OCI-LY1 (cell line): ENCODE results near the gene SEPTIN5.

ENCODE experiments used
- H2AFZ ChIP-seq: fragments of 200-600 bp; sonication (generic), shearing (Covaris generic); 2 replicates; pipeline ENCODE4 v1.6.0; 2014; ENCODE audit warnings: antibody characterized with exemption, mild to moderate bottlenecking, low read length
- H3F3A ChIP-seq: fragments of 200-600 bp; sonication (generic), shearing (Covaris generic); 2 replicates; pipeline ENCODE4 v1.6.0; 2014; ENCODE audit warnings: mild to moderate bottlenecking, antibody characterized with exemption, low read length, moderate library complexity; ENCODE audit not compliant: insufficient read depth
- H3K27ac ChIP-seq: fragments of 200-600 bp; sonication (generic); 2 replicates; pipeline ENCODE4 v1.5.1; 2014; ENCODE audit warnings: low read length, mixed run types, mild to moderate bottlenecking, low read depth; ENCODE audit not compliant: poor library complexity, severe bottlenecking
- H3K27me3 ChIP-seq: fragments of 200-600 bp; sonication (generic); 2 replicates; pipeline ENCODE4 v1.6.0; 2014; ENCODE audit warnings: antibody characterized with exemption, mild to moderate bottlenecking, low read length, moderate library complexity; ENCODE audit not compliant: insufficient read depth
- H3K36me3 ChIP-seq: fragments of 200-600 bp; sonication (generic); 2 replicates; pipeline ENCODE4 v1.6.1; 2014; ENCODE audit warnings: mild to moderate bottlenecking, antibody characterized with exemption, low read length, moderate library complexity, mixed read lengths; ENCODE audit not compliant: insufficient read depth
- H3K4me1 ChIP-seq: fragments of 200-600 bp; sonication (generic); 2 replicates; pipeline ENCODE4 v1.5.1; 2014; ENCODE audit warnings: mild to moderate bottlenecking, low read length, moderate library complexity; ENCODE audit not compliant: insufficient read depth, severe bottlenecking
- H3K4me2 ChIP-seq: fragments of 200-600 bp; sonication (generic), shearing (Covaris generic); 2 replicates; pipeline ENCODE4 v1.6.1; 2014; ENCODE audit warnings: low read length
- H3K4me3 ChIP-seq: fragments of 200-600 bp; sonication (generic); 2 replicates; pipeline ENCODE4 v1.5.1; 2014; ENCODE audit warnings: low read length, low read depth, mild to moderate bottlenecking, mixed read lengths; ENCODE audit not compliant: poor library complexity, severe bottlenecking
- H3K79me2 ChIP-seq: fragments of 200-600 bp; shearing (Covaris generic); 2 replicates; pipeline ENCODE4 v1.6.1; 2016; ENCODE audit warnings: mixed run types, low read length, mixed read lengths; ENCODE audit not compliant: insufficient read depth
- H3K9ac ChIP-seq: fragments of 200-600 bp; sonication (generic), shearing (Covaris generic); 2 replicates; pipeline ENCODE4 v1.6.1; 2014; ENCODE audit warnings: mild to moderate bottlenecking, low read length, mixed read lengths
- H3K9me2 ChIP-seq: fragments of 200-600 bp; sonication (generic), shearing (Covaris generic); 2 replicates; pipeline ENCODE4 v1.6.1; 2014; ENCODE audit warnings: low read depth, mild to moderate bottlenecking, low read length, mixed read lengths
- H3K9me3 ChIP-seq: fragments of 200-600 bp; shearing (Covaris generic); 2 replicates; pipeline ENCODE4 v1.6.1; 2014; ENCODE audit warnings: low read length, mixed read lengths
- H4K20me1 ChIP-seq: fragments of 200-600 bp; sonication (generic), shearing (Covaris generic); 2 replicates; pipeline ENCODE4 v1.6.0; 2016; ENCODE audit warnings: mild to moderate bottlenecking, low read length; ENCODE audit not compliant: insufficient read depth
- EZH2 ChIP-seq: fragments of 200-600 bp; sonication (generic), shearing (Covaris generic); IDR thresholded peaks from 2 replicates; pipeline ENCODE4 v1.8.0; 2017; ENCODE audit warnings: borderline replicate concordance, mixed run types, mild to moderate bottlenecking, antibody characterized with exemption, low read length, moderate library complexity, mixed read lengths
- TF ChIP-seq, protein P1 (sequence below): fragments of 200-600 bp; sonication (generic), shearing (Covaris generic); IDR thresholded peaks from 2 replicates; pipeline ENCODE4 v1.5.1; 2017; ENCODE audit warnings: mild to moderate bottlenecking, antibody characterized with exemption, low read length, moderate library complexity, mixed read lengths

Gene SEPTIN5

GRCh38 chr22:19730198-19730597 lies 15.9 kb downstream of the SEPTIN5 start:
- no peaks in the 10 kb centered on the region for H3K36me3 ChIP-seq
- no peak overlapping the region for H3K4me3 ChIP-seq
- peak overlapping the region; percentile 59; the same call in 1 of the 2 replicates for H3K4me2 ChIP-seq
- no peak overlapping the region for H2AFZ ChIP-seq
- no peaks in the 10 kb centered on the region for H3K4me1 ChIP-seq
- no peak overlapping the region for H3K9ac ChIP-seq
- no peaks in the 10 kb centered on the region for H4K20me1 ChIP-seq
- H3K27me3 ChIP-seq: peaks cover 10% of the 10 kb centered on the region; the same call in 1 of the 2 replicates
- no peak overlapping the region for H3K27ac ChIP-seq
- no peaks in the 10 kb centered on the region for H3K79me2 ChIP-seq
- no peak for TF ChIP-seq EZH2
- TF ChIP-seq, protein P1, sequence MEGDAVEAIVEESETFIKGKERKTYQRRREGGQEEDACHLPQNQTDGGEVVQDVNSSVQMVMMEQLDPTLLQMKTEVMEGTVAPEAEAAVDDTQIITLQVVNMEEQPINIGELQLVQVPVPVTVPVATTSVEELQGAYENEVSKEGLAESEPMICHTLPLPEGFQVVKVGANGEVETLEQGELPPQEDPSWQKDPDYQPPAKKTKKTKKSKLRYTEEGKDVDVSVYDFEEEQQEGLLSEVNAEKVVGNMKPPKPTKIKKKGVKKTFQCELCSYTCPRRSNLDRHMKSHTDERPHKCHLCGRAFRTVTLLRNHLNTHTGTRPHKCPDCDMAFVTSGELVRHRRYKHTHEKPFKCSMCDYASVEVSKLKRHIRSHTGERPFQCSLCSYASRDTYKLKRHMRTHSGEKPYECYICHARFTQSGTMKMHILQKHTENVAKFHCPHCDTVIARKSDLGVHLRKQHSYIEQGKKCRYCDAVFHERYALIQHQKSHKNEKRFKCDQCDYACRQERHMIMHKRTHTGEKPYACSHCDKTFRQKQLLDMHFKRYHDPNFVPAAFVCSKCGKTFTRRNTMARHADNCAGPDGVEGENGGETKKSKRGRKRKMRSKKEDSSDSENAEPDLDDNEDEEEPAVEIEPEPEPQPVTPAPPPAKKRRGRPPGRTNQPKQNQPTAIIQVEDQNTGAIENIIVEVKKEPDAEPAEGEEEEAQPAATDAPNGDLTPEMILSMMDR: no peak
- H3F3A ChIP-seq: no peaks in the 10 kb centered on the region
- no peaks in the 10 kb centered on the region for H3K9me2 ChIP-seq
- no peaks in the 10 kb centered on the region for H3K9me3 ChIP-seq

- Histone ChIP-seq H3K36me3 (no peaks in the 10 kb centered on the region), H3K9me3 (no peaks in the 10 kb centered on the region), H3K79me2 (no peaks in the 10 kb centered on the region), H3K9me2 (no peaks in the 10 kb centered on the region), H3K27me3 (peaks cover 10% of the 10 kb centered on the region; the same call in 1 of the 2 replicates), H3K4me2 (peak overlapping the region; percentile 59), H3F3A (no peaks in the 10 kb centered on the region), H2AFZ (no peak overlapping the region), H3K9ac (no peak overlapping the region; the same call in 1 of the 2 replicates), H3K4me1 (no peaks in the 10 kb centered on the region), H3K27ac (no peak overlapping the region), H4K20me1 (no peaks in the 10 kb centered on the region), H3K4me3 (peak overlapping the region; percentile 53)
- TF ChIP-seq, protein P1: peak; percentile 97
- no peak for TF ChIP-seq EZH2
Observed at GRCh38 chr22:19730655-19731360, 16.5 kb downstream of the SEPTIN5 start.

DNA sequence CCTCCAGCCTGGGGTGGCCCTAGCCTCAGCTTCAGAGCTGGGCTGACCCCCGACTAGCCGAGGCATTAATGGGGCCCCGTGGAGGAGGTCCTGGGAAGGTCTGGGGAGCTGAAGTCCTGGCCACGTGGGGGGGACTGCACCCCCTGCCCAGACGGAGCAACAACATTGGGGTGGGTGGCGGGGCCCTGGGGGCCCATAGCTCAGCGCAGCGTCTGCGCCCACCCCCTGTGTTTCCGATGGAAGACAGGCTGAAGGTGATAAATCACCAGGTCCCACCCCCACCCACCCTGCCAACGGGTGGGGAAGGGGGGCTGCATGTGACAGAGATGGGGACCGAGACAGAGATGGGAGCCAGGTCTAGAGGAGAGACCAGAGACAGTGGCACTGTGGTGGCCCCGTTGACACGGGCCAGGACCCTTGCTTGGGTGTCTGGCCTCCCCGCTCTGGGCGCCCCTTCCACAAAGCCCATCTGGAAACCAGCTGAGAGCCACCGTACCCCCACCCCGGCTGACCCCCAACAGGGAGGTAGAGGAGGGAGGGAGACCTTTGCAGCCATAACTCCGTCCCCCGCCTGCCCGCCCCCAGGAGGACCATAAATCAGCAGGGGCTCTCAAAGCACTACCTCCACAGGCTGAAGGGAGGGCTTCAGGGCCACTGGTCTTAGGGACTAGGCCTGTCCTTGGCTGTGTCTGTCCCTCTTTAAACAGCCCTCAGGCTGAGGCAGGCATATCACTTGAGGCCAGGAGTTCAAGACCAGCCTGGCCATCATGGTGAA lies 17.2 kb downstream of the SEPTIN5 start:
- no peaks in the 10 kb centered on the region for H3K4me1 ChIP-seq
- H3F3A ChIP-seq: no peaks in the 10 kb centered on the region
- H3K4me3 ChIP-seq: peak overlapping the region; percentile 53
- H3K9me3 ChIP-seq: no peaks in the 10 kb centered on the region
- H3K36me3 ChIP-seq: no peaks in the 10 kb centered on the region
- H4K20me1 ChIP-seq: no peaks in the 10 kb centered on the region
- no peaks in the 10 kb centered on the region for H3K79me2 ChIP-seq
- no peak overlapping the region for H3K9ac ChIP-seq
- H3K9me2 ChIP-seq: no peaks in the 10 kb centered on the region
- H3K27ac ChIP-seq: no peak overlapping the region
- peak overlapping the region; percentile 59 for H3K4me2 ChIP-seq
- TF ChIP-seq, protein P1: no peak
- no peak for TF ChIP-seq EZH2
- H2AFZ ChIP-seq: no peak overlapping the region
- H3K27me3 ChIP-seq: peaks cover 10% of the 10 kb centered on the region; the same call in 1 of the 2 replicates
